ENCODE results near the gene RAPGEF3. TPM values are rescaled to one million over a fixed set of nuclear protein-coding genes. Genes with fewer than 3 reads are reported as not detected.

Gene RAPGEF3
- total and polyA plus RNA-seq, 9 of the 15 experiments (the other 6 are each of a cell fraction or from before 2014, with no cell fraction given): 0.03 to 0.78 (median 0.37) TPM; not detected in 1

- Histone ChIP-seq H3K27me3 (ENCODE audit: control insufficient read depth in 2 of 2, insufficient read depth in 2 of 2, low read length in 2 of 2) (no peaks in the 10 kb centered on the region), H3K36me3 (ENCODE audit: control insufficient read depth, insufficient read depth, low read length) (peaks cover 74% of the 10 kb centered on the region), H4K20me1 (replicated peaks; ENCODE audit: control insufficient read depth, insufficient read depth, low read length) (no peaks in the 10 kb centered on the region), H3K27ac (ENCODE audit: extremely low read depth, low read depth, low read length) (no peak overlapping the region), H3K4me2 (ENCODE audit: insufficient read depth, low read length) (no peak overlapping the region), H3K9me1 (ENCODE audit: control insufficient read depth, insufficient read depth, low read length) (no peaks in the 10 kb centered on the region), H3K9me3 (replicated peaks; ENCODE audit: control insufficient read depth, insufficient read depth, low read depth, low read length) (no peaks in the 10 kb centered on the region), H3K4me1 (replicated peaks in 1 of 2; ENCODE audit: control insufficient read depth in 2 of 2, insufficient read depth in 2 of 2, low read length in 2 of 2) (no peaks in the 10 kb centered on the region), H3K79me2 (ENCODE audit: control insufficient read depth, insufficient read depth, low read length) (no peaks in the 10 kb centered on the region), H3K9ac (ENCODE audit: insufficient read depth in 1 of 2, low read depth in 2 of 2, low read length in 2 of 2) (no peak overlapping the region), H2AFZ (ENCODE audit: low read depth, low read length) (no peak overlapping the region), H3K4me3 (no peak overlapping the region)
- no TSS peak for BruUV-seq (replicated peaks)
- peak; percentile 83 for ATAC-seq
- ChIA-PET CTCF (ENCODE audit: low intra/inter-chr PET ratio) (interaction anchor here (0.7 to 2.3 kb wide), 4 partner anchors 653 to 732 kb away, joined by 3 to 13 read pairs (median 4); no protein-coding TSS in a partner anchor), POLR2A (interaction anchor here (0.6 kb wide), 1 partner anchor 103 kb away, joined by 3 read pairs; no protein-coding TSS in a partner anchor)
- FAIRE-seq: peak; percentile 40
- in situ Hi-C loops (cut with MboI): no loop called here
- peak; percentile 22 to 39 (median 34) for DNase-seq (ENCODE audit: extremely low read depth in 1 of 4, low spot score in 3 of 4)
- 67% methylated on average over 4 of the region's 4 CpGs for WGBS (ENCODE audit: insufficient coverage, low coverage, missing lambda C conversion rate)
- intact Hi-C loops (cut with micrococcal nuclease): loop anchor here (1.0 to 2.0 kb wide), 2 partner anchors 140 to 654 kb away; no protein-coding TSS in a partner anchor
- TF ChIP-seq FOXP1 (CRISPR knock-in tag; IDR thresholded peaks at IDR 0.05): no peak
- peak; percentile 21 to 72 (median 55); a peak in 4 of 6 replicates for TF ChIP-seq CTCF (IDR thresholded peaks at IDR 0.05 in 2 of 3, conservative IDR thresholded peaks at IDR 0.05 in 1 of 3; ENCODE audit: insufficient read depth in 2 of 3, low read depth in 1 of 3, low read length in 3 of 3)
- peak; percentile 63 for TF ChIP-seq DEAF1 (CRISPR knock-in tag; IDR thresholded peaks at IDR 0.05)
- TF ChIP-seq DMBX1 (CRISPR knock-in tag; IDR thresholded peaks at IDR 0.05; ENCODE audit: borderline replicate concordance): no peak
- TF ChIP-seq ZNF561 (CRISPR knock-in tag; conservative IDR thresholded peaks at IDR 0.05): no peak
- TF ChIP-seq HES1 (IDR thresholded peaks at IDR 0.05; ENCODE audit: low read depth): no peak
- no peak for TF ChIP-seq ZNF316 (IDR thresholded peaks at IDR 0.05)
- no peak for TF ChIP-seq ASH1L (IDR thresholded peaks at IDR 0.05; ENCODE audit: borderline replicate concordance, low read depth, partially characterized antibody)
- TF ChIP-seq RBM14 (IDR thresholded peaks at IDR 0.05; ENCODE audit: borderline replicate concordance, insufficient read depth, low read depth, low read length): no peak
- TF ChIP-seq RFX7 (CRISPR knock-in tag; IDR thresholded peaks at IDR 0.05): no peak
Observed at GRCh38 chr12:47686645-47687240, 71.9 kb downstream of the RAPGEF3 start.
